ENCODE results near the gene B3GNT7.
"Not testable (repeated sequence)": the region's sequence is repeated elsewhere in the genome, so short reads cannot be mapped to it uniquely, and the experiment has no call there.

B3GNT7 gene

DNA sequence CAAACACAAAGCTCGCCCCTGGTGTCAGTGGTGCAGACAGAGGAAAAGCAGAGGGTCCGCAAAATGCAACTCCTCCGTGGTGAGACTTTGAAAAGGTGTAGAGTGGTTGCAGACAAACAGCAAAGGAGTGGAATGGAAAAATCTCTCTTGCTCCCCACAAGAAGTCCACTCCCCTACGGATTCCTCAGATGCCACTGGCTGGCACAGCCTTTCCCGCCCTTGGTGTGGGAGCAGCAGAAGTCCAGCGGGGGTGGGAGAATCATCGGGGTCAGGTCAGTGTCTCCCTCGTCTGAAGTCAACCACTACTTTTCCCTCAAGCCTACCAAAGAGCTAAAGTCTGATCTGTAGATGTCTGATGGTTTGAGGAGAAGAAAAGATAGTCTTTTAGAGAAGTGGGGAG lies 22.3 kb upstream of the B3GNT7 start:
- no peak for TF ChIP-seq ZFX (IDR thresholded peaks at IDR 0.05; ENCODE audit: borderline replicate concordance)
- TF ChIP-seq, protein P1, sequence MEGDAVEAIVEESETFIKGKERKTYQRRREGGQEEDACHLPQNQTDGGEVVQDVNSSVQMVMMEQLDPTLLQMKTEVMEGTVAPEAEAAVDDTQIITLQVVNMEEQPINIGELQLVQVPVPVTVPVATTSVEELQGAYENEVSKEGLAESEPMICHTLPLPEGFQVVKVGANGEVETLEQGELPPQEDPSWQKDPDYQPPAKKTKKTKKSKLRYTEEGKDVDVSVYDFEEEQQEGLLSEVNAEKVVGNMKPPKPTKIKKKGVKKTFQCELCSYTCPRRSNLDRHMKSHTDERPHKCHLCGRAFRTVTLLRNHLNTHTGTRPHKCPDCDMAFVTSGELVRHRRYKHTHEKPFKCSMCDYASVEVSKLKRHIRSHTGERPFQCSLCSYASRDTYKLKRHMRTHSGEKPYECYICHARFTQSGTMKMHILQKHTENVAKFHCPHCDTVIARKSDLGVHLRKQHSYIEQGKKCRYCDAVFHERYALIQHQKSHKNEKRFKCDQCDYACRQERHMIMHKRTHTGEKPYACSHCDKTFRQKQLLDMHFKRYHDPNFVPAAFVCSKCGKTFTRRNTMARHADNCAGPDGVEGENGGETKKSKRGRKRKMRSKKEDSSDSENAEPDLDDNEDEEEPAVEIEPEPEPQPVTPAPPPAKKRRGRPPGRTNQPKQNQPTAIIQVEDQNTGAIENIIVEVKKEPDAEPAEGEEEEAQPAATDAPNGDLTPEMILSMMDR (IDR thresholded peaks at IDR 0.05): no peak
- H3K27ac ChIP-seq: no peak overlapping the region

DNA sequence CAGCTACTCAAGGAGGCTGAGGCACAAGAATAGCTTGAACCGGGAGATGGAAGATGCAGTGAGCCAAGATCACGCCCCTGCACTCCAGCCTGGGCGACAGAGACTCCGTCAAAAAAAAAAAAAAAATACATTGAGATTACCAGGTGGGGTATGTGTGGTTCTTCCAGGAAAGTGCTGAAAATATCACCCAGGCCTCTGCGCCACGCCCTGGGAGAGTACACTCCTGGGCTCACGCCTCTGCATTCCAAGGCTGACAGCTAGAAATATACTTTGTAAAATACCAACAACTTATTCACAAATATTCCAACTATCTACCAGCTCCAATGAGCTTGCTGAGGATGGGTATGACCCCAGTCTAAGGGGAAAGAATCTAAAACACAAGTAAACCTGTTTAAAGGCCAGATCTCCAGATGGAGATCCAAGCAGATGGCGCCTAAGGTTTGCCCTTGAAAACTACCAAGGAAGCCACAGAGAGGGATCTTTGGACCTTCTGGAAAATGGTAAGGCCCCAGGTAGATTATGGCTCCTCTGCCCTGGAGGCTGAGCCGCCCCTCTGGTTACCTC lies 21.6 kb upstream of the B3GNT7 start:
- H3K27ac ChIP-seq: no peak overlapping the region
- TF ChIP-seq, protein P1 (IDR thresholded peaks at IDR 0.05): no peak
- no peak for TF ChIP-seq ZFX (IDR thresholded peaks at IDR 0.05; ENCODE audit: borderline replicate concordance)

DNA sequence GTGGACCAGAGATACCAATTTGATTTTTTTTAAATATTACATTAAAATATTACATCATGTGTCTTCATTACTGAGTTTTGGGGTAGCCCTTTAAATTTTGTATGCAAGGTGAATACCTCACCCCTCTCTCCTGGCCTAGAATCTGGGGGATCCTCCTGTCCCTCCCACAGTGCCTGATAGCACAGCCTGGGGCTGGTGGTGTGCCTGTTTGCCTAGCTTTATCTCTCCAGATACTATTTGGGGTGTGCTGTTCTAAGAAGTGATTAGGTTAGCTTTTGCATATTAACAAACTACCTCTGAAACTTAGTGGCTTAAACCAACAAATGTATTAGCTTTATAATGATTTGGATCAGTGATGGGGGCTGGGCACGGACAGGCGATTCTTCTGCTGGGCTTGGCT lies 20.7 kb upstream of the B3GNT7 start:
- no peak overlapping the region for H3K27ac ChIP-seq
- TF ChIP-seq, protein P1 (IDR thresholded peaks at IDR 0.05): no peak
- TF ChIP-seq ZFX (IDR thresholded peaks at IDR 0.05; ENCODE audit: borderline replicate concordance): no peak

DNA sequence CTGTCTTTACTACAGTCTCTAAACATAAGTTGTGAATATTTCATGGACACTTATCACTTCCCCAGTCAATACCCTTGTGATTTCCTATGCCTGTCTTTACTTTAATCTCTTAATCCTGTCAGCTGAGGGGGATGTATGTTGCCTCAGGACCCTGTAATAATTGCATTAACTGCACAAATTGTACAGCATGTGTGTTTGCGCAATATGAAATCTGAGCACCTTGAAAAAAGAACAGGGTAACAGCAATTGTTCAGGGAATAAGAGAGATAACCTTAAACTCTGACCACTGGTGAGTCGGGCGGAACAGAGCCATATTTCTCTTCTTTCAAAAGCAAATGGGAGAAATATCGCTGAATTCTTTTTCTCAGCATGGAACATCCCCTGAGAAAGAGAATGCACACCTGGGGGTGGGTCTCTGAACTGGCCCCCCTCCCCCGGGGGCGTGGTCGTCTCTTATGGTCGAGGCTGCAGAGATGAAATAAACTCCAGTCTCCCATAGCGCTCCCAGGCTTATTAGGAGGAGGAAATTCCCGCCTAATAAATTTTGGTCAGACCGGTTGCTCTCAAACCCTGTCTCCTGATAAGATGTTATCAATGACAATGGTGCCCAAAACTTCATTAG lies 19.4 kb upstream of the B3GNT7 start:
- H3K27ac ChIP-seq: not testable (repeated sequence)

DNA sequence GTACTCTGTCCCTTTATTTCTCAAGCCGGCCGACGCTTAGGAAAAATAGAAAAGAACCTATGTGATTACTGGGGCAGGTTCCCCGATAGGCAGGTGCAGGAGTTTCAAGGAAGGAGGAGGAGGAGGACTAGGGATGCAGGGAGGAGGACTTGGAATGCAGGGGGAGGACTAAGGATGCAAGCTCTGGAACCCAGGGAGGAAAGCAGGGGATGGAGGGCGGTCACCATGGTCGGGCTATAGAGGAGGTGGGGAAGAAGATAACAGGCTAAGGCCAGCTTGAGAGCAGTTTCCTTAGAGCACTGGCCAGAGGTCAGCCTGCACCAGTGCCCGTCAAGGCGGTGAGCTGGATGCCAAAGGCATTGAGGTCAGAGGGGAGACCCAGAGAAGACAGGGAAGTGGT lies 18.7 kb upstream of the B3GNT7 start:
- H3K27ac ChIP-seq: no peak overlapping the region
- TF ChIP-seq ZFX (IDR thresholded peaks at IDR 0.05; ENCODE audit: borderline replicate concordance): no peak
- TF ChIP-seq, protein P1 (IDR thresholded peaks at IDR 0.05): no peak

DNA sequence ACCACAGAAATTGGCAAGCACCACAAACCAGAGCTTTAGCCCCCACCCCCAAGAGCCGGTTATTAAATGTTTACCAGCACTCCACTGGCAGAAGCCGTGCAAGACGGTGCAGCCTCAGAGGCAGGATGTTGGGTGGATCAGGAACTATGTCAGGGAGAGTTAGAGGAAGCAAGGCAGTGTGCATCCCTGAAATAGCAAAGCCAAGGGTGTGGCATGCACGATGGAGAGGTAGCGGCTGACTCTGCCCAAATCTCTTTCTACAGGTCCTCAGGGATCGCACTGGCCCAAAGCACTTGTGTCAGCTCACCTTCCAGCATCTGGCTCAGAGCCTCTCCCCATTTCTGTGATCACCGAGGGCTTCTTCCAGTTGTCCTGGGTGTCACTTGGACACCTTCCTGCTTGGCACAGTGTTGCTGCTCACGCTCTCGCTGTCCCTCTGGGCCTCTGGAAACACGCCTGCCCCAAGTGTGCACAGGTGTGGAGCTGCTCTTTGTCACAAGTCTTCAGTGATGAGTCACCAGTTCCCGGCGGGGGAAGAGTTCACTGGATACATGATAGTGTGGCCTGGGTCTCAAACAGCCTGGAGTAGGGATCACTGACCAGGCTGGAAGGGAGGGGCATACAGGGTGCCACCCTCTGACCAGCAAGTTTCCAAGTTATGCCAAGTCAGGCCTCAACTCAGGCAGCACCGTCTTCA lies 17.3 kb upstream of the B3GNT7 start:
- H3K27ac ChIP-seq: no peak overlapping the region
- TF ChIP-seq ZFX (IDR thresholded peaks at IDR 0.05; ENCODE audit: borderline replicate concordance): no peak
- TF ChIP-seq, protein P1 (IDR thresholded peaks at IDR 0.05): no peak

DNA sequence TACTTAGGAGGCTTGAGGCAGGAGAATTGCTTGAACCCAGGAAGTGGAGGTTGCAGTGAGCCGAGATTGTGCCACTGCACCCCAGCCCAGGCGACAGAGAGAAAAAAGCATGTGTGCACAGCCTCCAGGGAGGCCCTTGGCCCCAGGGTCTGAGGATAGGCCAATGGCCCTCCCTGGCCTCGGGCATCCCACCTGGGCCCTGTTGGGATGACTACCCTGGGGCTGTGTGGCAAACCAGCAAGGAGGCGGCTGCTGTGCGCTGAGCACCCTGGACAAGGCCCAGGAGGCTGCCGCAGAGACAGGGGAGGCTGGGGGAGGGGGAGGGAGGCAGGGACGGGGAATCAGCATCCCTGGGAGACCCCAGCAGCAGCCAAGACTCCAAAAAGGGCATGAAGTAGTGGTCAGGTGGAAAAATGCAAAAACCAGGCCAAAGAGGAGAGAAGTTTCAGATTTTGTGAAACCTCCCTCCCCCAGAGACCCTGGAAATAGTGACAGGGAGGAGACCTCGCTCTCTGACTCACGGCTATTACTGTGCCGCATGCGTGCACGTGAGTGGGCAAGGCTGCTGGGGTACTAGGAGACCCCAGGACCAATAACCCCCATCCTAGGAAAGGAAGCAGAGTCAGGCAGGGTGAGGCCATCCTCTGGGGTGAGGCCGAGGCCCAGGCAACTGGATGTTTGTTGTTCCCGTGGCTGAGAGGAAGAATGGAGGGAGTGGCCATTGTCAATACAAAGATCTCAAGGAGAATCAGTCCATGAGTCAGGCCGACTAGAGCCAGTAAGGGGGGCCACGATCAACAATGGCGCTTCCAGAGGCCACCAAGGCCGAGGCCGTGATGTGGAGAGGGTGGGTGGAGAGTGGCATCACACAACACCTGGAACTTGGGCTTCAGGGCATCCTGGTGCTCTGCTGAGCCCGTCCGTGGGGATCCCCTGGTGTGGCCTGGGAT lies 16.0 kb upstream of the B3GNT7 start:
- TF ChIP-seq, protein P1 (IDR thresholded peaks at IDR 0.05): no peak
- TF ChIP-seq ZFX (IDR thresholded peaks at IDR 0.05; ENCODE audit: borderline replicate concordance): no peak
- no peak overlapping the region for H3K27ac ChIP-seq

Data from 22Rv1 (cell line).